GM21723 (cell line): ENCODE measurements around the gene CSKMT.
"Not testable (repeated sequence)": the region's sequence is repeated elsewhere in the genome, so short reads cannot be mapped to it uniquely, and the experiment has no call there.

ENCODE experiments used
- ATAC-seq: cut with Tn5 transposase; IDR thresholded peaks from one replicate; pipeline ENCODE4 v1.9.1; 2021; ENCODE audit warnings: mild to moderate bottlenecking, moderate library complexity; ENCODE audit not compliant: unreplicated experiment

The CSKMT gene

GRCh38 chr11:62654297-62654696 lies 10.8 kb upstream of the CSKMT start:
- no peak for ATAC-seq

GRCh38 chr11:62656796-62657429 lies 8.2 kb upstream of the CSKMT start:
- no peak for ATAC-seq

- ATAC-seq: peak; percentile 30
Measured at GRCh38 chr11:62664405-62665074, 572 bp upstream of the CSKMT start.

- ATAC-seq: peak; percentile 20
Measured at GRCh38 chr11:62665599-62666258, 617 bp downstream of the CSKMT start.

- ATAC-seq: no peak
Measured at GRCh38 chr11:62666259-62666926, 1.3 kb downstream of the CSKMT start.

GRCh38 chr11:62667460-62667859 lies 2.3 kb downstream of the CSKMT start:
- no peak for ATAC-seq

- no peak for ATAC-seq
Measured at GRCh38 chr11:62669420-62670161, 4.5 kb downstream of the CSKMT start.

DNA sequence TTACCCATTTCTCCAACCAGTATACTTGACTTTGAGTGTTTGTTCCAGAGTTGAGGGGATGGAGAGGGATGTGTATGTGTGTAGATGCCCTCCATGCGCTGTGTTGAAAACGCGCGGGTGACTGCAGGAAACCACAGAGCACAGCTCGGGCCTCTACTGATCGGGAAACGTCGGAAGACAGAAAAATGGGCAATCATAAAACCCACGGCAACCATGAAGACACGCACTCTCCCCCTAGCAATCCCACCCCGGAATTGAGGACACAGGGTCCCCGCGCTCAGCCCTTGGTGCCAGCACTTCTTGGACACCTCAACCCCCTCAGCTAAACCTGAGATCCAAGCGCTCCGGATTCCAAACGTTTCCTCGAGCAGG lies 6.1 kb downstream of the CSKMT start:
- ATAC-seq: peak; percentile 16

- ATAC-seq: peak; percentile 62
Measured at GRCh38 chr11:62671608-62672389, 6.7 kb downstream of the CSKMT start, which contains the start of the genes LBHD1 and UQCC3. Gene LBHD1 (minus strand): TSS chr11:62672267. CDS start chr11:62670031, 2,236 bp downstream. Gene UQCC3 (plus strand): TSS chr11:62671673. CDS start chr11:62671746, 73 bp downstream.

GRCh38 chr11:62673196-62673525 lies 8.0 kb downstream of the CSKMT start:
- ATAC-seq: no peak

DNA sequence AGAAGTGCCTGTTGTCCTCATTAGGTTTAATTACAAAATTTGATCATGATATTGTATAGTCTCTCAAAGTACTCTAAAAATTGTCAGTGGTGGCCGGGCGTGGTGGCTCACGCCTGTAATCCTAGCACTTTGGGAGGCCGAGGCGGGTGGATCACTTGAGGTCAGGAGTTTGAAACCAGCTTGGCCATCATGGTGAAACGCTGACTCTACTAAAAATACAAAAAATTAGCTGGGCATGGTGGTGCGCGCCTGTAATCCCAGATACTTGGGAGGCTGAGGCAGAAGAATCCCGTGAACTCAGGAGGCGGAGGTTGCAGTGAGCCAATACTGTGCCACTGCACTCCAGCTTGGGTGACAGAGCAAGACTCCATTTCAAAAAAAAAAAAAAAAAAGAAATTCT lies 10.3 kb downstream of the CSKMT start:
- ATAC-seq: not testable (repeated sequence)

- ATAC-seq: no peak
Measured at GRCh38 chr11:62676698-62677097, 11.6 kb downstream of the CSKMT start.

DNA sequence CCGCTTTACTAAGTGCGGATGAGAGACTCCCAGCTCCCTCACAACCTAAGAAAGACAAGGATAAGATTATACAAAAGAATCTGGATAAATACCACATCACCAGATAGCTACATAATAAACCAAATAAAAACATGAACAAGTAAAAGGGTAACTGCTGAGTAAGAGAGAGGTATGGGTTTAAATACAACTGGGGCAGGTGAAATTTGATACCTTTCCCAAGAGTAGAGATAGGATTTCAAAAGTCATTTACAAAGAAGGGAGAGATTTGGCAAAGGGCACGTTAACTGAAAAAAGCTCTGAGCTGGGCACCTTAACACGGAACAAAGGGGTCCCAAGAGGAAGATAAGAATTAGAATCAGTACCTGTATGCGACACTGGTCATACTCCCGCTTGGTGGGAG lies 12.0 kb downstream of the CSKMT start:
- no peak for ATAC-seq

GRCh38 chr11:62677714-62678113 lies 12.6 kb downstream of the CSKMT start:
- no peak for ATAC-seq

DNA sequence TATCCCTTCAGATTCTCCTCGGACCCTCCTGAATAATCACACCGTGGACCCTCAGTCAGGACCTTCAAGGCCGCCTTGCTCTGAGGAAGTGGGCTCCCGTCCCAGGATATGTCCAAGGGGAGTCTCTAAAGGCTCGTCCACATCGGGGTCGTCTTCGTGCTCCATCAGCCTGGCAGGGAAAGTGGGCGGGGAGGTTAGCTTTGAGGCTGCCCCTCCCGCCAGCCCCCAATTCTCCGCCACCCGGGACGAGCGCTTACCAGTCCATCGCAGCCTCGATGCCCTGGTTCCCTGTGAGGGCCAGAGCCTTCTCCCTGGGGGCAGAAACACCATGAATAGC lies 13.3 kb downstream of the CSKMT start:
- ATAC-seq: no peak

GRCh38 chr11:62678770-62679696 lies 13.9 kb downstream of the CSKMT start, which contains the start of gene UBXN1:
Gene UBXN1 (minus strand): TSS chr11:62679073. CDS start chr11:62678923, 150 bp downstream.
- ATAC-seq: peak; percentile 77

- ATAC-seq: no peak
Measured at GRCh38 chr11:62680825-62681240, 15.7 kb downstream of the CSKMT start.

- no peak for ATAC-seq
Measured at GRCh38 chr11:62682518-62682917, 17.4 kb downstream of the CSKMT start.
